Esophagus muscularis mucosa (tissue), 3 donors: ENCODE measurements around the gene SHB.

Experiments used
- POLR2AphosphoS5 ChIP-seq, 2 donors: sonication (generic); formaldehyde crosslinking; IDR thresholded peaks; one replicate each; pipeline ENCODE4 v1.6.1; 2017; ENCODE audit warnings: antibody characterized with exemption in 2 of 2
- TF ChIP-seq, protein P1 (sequence below), 3 experiments: fragments of 200-600 bp in 2 of 3; fragments of 450-650 bp in 1 of 3; sonication (generic) in 2 of 3; IDR thresholded peaks; one replicate each; pipeline ENCODE4 v1.5.1; 2017 to 2019; ENCODE audit warnings: antibody characterized with exemption in 3 of 3, mild to moderate bottlenecking in 2 of 3, moderate library complexity in 1 of 3

GRCh38 chr9:37942621-37943344 lies 126.2 kb downstream of the SHB start:
- TF ChIP-seq, protein P1, sequence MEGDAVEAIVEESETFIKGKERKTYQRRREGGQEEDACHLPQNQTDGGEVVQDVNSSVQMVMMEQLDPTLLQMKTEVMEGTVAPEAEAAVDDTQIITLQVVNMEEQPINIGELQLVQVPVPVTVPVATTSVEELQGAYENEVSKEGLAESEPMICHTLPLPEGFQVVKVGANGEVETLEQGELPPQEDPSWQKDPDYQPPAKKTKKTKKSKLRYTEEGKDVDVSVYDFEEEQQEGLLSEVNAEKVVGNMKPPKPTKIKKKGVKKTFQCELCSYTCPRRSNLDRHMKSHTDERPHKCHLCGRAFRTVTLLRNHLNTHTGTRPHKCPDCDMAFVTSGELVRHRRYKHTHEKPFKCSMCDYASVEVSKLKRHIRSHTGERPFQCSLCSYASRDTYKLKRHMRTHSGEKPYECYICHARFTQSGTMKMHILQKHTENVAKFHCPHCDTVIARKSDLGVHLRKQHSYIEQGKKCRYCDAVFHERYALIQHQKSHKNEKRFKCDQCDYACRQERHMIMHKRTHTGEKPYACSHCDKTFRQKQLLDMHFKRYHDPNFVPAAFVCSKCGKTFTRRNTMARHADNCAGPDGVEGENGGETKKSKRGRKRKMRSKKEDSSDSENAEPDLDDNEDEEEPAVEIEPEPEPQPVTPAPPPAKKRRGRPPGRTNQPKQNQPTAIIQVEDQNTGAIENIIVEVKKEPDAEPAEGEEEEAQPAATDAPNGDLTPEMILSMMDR (IDR thresholded peaks at IDR 0.05) = no peak
- TF ChIP-seq POLR2AphosphoS5 (IDR thresholded peaks at IDR 0.05) = no peak
